Activated CD4-positive, alpha-beta T cell treated with anti-CD3 and anti-CD28 coated beads for 24 hours (primary cell): ENCODE data around the gene DENND1A.

Experiments
- DNase-seq, 2 donors: peaks; one replicate each; pipeline ENCODE4 v3.0.0-alpha.2; 2020; ENCODE audit warnings: low read depth in 2 of 2

DENND1A gene

DNA sequence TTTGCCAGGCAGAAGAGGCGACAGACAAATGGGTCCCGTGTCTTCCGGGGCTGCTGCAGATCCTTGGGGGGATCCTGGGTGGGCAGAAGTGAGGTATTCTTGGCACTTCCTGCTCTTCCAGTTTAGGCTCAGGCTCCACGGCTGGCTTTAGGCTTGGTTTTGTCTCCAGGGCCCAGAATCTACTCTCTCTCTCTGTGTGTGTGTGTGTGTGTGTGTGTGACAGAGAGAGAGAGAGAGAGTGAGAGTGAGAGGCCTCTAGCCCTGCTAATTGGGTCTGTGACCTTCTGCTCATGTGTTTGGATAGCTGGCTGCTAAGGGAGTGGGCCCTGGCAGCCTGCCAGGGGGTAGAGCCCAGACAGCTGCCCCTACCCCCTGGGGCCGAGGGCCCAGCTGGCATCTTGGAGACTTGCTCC is 534.6 kb downstream of the DENND1A start:
- DNase-seq: no peak

DNA sequence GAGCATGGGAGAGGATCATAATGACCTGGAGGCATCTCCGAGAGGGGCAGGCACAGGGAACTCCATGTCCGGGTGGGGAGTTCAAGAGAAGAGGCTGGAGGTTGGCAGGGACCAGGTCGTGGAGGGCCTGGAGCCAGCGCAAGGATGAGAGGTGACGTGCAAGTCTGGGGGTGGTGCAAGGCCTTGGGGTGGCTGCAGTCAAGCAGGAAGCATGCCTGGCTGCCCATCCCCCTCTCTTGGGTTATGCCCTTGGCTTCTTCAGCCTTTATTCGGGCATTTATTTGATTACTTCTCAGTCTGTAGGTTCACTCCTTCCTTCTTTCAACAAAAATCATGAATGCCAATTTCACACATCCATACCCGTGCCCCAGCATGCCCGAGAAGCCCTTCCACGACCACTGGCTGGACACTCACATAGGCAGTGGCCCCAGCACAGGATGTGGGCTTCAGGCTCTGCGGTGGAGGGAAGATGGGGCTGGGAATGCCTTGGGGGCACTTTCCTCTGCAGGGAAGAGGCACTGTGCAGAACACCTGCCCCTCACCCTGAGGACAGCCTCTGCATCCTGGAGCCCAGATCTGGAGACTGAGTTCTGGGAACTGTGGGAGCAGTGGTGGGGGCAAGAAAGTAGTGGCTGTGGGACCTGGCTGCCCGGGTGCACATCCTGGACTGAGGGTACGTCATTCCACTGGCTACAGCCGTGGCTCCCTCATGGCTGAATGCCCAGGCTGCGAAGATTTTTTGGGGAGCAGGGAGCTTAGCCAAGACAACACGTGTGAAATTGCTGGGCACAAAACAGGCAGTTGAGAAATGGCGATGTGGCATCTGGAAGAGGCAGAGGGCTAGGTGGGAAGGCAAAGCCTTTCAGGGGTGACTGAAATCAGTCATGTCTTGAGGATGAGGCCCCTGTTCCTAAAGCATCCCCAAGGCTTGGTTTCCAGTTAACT is 535.4 kb downstream of the DENND1A start:
- DNase-seq: no peak

DNA sequence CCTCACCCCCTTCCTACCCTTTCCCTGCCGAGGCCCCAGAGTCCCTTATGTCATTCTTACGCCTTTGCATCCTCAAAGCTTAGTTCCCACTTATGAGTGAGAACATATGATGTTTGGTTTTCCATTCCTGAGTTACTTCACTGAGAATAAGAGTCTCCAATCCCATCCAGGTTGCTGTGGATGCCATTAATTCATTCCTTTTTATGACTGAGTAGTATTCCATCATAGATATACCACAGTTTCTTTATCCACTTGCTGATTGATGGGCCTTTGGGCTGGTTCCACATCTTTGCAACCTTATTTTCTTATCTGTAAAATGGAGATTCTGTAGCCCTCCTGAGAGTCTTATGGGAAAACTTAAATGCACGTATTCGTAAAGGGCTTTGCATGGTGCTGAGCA is 537.1 kb downstream of the DENND1A start:
- no peak for DNase-seq

DNA sequence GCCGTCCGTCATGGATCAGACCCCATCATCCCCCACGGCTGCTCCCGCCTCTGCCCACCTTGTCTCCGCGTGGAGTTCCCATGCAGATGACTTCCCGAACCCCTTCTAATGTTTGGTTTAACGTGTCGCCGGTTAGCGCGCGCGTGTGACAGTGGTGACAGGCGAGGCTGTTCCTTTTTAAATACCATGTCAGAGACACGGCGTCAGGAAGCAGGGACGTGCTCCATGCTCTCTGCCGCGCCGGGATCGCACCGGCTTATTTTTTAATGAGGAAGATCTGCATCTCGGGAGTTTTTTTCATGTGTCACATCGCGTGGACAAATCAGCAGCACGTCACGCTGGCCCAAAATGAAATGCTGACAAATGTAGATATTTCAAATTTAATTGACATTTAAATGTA is 538.0 kb downstream of the DENND1A start:
- DNase-seq: no peak

DNA sequence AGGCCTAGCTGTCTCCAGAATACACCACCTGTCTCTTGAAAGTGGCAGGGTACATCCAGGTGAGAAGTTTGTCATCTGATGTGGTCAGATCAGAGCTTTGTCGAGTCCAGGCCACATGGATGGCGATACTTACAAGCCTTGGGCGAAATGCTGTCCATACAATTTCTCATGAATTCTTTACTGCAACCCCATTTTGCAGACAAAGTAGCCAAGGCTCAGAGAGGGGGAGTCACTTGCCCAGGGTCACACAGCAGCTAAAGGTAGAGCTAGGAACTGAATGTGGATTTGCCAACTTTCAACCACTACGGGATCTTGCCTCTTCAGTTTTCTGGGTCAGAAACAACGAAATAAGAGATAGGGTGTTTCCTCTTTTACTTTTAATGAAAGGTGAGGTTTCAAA is 538.7 kb downstream of the DENND1A start:
- no peak for DNase-seq

DNA sequence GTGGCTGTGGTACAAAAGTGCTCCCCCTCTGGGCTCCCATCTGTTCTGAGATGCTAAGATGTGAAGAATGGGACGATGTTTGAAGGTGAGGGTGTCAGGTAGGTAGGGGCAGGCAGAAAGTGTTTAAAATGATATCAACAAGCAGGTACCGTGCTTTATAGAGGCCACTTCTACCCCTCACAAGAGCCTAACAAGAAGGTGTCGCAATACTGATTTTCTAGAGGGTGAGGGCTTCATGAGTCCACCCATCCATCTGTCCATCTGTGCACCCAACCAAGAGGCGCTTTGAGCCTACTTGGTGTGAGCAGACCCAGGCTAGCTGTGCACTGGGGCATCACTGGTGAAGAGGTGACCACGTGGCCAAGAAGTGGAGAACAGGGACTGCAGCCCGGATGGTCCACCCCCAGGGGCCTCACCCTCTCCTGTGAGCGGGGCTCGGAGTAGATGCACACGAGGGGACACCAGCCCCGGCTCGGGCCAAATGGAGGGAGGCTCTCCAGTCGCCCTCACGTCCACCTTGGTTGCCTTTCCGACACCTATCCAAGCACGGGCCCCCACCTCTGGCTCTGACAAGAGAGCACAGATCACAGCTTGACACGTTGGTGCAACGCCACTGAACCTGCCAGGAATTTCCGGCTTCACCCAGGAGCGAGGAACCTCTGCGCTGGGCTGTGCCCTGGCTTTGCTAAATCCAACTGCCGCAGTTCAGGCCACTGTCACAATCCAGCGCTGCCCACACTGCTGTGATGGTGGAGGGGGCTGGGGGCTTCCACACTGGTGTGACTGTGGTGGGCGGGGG is 539.4 kb downstream of the DENND1A start:
- DNase-seq: no peak

DNA sequence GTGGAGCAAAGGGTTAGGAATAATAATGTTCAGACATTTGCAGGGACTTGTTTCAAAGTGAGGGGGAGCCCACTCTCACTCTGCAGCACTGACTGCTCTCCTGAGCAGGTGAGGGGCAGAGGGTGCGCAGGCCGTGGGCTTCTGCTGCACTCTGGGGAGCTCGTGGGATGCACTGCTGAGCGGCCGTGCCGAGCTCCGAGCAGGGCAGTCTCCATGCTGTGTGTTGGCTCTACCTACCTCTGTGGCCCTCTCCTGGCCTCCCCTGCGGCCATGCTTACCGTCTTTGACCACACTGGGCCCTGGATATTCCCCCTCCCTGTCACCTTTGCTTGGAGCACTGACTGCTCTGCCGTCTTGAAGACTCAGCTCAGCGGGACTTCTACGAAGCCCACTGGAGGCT is 540.2 kb downstream of the DENND1A start:
- DNase-seq: no peak

DNA sequence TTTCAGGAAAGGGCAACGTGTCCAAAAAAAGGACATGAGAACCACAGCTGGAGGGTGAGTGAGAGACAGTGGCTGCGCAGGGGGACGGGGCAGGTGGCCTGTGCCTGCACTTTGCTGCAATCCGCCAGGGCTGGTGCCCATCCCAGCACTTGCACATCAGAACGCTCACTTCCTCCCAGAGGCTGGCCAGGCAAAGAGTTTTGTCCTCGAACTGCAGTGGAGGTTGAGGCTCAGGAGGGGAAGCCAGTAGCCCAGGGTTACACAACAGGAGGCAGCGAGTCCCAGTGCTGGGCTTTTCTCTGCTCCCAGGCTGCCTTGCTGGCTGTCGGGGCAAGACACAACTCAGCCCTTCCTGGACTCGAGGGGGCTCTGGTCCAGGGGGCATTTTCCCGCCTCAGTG is 540.9 kb downstream of the DENND1A start:
- no peak for DNase-seq

DNA sequence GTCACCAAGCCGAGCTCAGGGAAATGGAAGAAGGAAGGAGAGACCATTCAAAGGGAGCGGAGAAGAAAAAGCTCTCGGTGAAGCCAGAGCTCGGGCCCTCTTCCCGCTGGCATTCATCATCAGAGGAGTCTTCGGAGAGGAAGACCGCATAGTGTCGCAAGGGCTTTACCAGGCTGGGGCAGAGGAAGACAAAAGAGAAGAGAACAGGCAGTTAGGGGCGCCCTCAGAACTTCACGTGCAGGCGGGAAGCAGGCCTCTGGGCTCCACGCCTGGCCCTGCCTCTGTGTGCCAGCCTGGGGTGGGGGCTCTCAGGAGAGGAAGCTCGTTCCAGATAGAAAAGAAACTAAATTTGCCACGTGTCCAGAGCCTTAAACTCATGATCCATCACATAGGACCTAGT is 542.2 kb downstream of the DENND1A start:
- DNase-seq: no peak

DNA sequence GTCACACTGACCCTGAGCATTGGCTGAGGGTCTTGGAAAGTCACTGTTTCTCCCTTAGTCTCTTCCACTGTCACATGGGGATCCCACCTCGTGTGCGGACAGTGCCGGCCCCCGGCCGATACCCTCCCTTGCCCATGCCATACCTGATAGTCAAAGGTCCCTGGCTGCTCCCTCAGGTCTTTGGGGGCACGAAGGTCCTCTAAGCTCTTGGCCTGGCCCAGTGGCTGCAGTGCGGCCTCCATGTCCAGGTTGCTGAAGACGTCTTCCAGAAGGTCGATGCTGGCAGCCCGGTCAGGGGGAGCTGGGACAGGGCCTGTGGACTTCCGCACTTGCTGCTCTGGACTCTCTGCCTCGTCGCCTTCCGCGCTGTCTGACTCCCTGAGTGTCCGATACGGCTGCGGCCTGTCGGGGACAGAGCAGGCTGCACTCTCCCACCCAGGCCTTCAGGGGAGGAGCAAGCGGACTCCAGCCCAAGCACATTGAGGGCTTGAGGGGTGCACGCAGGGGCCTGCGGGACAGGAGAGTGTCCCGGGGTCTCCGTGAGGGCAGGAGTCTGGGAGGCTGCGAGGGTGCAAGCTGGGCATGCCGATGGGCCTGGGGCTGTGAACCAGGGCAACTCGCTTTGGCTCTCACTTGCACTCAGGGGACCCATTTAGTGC is 546.3 kb downstream of the DENND1A start:
- DNase-seq: no peak

DNA sequence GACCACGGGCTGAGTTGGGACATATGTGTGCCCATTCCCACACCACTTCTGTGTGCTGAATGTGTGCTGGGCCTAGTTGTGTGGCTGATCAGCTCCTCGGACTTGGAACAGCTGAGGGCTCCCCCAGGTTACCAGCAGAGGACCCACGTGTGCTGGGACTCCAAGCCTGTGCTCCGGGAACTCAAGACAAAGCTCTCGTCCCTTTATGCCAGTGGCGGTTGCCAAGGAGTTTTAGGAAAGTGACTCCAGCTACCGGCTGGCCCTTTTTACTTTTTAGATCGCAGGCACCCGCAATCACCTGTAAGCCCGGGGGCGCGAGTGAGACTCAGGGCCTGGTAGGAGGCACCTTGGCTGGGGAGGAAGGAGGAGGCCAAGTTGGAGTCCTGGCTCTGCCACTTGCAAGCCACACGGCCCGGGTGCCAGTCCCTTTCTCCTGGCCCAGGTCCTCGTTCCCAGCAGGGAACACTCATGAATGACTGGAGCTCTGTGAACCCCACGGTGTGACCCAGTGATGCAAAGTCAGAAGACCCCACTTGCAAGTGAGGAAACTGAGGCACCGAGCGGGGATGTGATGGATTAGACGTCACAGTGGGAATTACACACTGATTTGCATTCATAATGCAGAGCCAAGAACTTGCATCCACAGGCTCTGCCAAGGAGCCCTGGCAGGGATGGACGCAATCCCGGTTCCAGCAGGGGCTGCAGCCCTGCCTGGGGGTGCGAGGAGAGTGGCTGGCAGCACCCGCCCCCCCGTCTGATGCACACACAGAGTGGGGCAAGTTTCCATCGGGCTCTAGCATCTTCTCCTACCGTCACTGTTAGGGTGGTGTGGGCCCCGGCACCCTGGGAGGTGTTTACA is 547.0 kb downstream of the DENND1A start:
- no peak for DNase-seq

DNA sequence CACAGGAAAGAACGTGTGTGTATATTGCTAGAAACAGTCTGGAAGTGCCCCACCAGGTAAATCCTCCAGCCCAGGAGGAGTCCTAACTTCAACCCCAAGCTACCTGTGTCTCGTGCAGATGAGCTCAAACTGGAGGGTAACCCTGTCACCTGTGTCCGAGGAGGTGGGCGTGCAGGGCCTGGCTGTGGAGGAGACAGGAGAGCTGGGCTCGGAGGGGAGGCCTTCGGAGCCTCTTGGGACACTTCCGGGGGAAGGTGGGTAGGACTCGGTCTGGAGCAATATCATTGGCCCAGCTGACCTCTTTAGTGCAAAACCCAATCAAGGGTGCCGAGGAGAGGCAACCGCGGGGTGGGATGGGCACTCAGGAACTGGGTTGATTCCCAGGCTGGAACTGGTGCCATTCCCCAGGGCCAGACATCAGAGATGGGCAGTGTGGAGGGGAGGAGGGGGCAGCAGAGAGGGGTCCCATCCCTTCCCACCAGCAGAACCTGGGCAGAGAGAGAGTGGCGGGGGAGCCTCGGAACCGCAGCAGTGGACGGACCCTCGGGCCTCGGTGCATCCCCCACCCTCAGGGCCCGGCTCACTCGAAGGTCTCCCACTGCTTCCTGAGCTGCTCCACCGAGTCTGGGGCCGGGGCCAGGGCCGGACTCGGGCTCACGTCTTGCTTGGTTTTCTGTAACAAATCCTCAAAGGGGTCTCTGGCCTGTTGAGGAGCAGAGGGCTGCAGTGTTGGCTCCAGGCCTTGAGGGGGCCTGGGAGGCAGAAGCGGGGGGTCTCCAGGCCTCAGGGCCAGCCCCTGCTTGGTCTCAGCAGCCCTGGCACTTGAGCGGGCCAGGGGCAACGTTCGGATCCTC is 548.8 kb downstream of the DENND1A start:
- no peak for DNase-seq

DNA sequence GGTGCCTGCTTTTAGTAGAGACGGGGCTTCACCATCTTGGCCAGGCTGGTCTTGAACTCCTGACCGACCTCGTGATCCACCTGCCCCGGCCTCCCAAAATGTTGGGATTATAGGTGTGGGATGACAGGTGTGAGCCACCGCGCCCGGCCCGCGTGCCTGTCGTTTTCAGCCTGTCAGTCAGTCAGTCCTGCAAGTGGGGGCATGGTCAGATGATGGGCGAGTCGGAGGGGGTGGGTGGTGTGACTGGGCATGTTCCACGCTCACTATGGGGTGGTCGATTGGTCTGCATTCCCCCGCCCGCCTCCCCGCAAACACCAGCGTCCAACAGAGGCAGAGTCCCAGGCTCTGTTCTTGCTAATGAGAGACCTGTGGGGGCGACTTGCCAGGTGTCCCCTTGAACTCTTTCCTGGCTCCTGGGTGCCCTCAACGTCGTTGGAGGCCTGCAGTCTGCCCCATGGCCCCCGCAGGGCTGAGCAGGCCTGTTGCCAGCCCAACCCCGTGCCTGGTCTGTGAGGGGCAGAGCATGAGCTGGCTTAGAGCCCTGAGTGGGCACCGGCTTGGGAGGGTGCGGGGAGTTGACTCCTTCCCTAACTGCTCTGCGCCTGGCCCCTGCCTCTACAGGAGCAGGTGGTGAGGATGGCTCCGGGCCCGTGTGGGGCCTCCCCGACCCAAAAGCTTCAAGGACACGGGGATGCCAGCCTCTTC is 550.8 kb downstream of the DENND1A start:
- DNase-seq: no peak

DNA sequence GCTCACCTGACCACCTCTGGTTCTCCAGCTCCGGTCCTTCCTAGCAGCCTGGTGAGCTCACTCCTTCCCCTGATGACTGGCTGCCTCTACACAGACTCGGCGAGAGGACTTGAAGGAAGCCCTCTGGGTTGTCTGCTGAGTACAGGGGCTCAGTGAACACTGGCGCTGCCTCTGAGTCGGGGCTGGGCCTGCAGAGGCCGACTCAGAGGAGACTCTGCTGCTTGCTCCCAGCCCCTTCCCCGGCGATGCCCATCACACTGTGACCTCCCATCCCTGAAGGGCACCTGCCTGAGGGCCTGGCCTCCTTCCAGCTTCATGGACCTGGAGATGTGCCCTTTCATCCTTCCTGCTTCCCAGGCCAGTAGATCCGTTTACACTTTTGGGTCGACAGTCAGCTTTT is 551.9 kb downstream of the DENND1A start:
- no peak for DNase-seq

DNA sequence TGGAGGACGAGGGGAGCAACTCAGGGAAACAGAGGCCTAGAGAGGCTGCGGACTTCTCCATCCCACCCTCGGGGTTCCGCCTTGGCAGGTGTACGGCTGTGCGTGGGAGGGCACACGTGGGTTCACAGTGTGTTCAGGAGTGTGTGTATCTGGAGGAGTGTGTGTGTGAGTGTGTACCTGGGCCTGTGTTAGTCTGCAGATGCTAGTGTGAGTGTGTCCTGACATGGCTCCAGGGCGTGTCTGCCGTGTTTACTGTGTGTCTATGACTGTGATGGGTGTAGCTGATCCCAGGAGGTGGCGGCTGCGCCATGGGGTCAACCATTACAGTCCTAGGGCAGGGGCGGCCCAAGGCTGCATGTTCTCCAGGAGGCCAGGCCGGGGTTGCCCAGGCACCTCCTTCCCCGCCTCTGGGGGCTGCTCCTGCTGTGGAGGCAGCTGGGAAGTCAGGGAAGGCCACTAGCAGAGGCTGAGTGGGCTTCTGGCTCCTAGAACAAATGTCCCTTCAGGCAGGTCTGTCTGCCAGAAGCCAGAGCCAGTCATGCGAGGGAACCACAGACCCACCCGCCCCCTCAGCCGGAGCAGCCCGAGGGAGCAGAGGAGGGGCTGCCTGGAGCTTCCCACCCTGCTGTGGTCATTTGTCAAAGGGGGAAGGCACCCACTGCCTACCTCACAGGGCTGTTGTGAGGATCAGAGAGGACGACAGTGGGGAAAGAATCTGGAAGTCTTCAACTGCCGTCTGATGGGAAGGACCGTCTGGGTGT is 552.5 kb downstream of the DENND1A start:
- no peak for DNase-seq

DNA sequence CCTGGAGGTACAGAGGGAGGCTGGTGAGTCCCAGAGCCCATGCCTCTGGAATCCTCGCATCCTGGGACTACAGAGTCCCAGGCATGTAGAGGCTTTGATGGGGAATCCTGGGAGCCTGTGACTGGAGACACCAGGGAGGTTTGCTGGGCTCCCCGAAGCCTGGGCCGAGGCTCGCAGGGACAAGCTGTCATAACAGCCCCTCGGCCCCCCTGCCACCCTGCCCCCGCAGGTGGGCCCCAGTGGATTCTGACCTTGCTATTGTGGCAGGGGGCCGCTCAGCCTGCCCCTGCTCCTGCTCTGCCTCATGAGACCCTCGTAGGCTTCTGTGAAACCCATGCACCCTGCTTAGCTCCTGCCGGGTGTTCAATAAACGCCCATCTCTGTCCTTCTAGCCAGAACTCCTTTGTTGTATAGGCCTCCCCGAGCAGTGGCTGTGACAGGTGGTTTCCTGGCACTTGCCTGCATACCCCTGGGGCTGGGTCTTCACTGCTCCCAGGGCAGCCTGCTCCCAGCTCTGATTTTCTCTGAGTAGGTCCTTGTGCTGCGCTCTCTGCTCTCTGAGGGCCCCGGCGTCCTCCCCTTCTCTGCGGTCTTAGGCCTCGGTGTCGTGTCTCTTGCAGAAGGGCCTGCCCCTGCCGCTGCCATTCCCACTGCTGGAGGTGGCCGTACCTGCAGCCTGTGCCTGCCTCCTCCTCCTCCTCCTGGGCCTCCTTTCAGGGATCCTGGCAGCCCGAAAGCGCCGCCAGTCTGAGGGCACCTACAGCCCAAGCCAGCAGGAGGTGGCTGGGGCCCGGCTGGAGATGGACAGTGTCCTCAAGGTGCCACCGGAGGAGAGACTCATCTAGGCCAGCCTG is 553.5 kb downstream of the DENND1A start:
- DNase-seq: no peak

DNA sequence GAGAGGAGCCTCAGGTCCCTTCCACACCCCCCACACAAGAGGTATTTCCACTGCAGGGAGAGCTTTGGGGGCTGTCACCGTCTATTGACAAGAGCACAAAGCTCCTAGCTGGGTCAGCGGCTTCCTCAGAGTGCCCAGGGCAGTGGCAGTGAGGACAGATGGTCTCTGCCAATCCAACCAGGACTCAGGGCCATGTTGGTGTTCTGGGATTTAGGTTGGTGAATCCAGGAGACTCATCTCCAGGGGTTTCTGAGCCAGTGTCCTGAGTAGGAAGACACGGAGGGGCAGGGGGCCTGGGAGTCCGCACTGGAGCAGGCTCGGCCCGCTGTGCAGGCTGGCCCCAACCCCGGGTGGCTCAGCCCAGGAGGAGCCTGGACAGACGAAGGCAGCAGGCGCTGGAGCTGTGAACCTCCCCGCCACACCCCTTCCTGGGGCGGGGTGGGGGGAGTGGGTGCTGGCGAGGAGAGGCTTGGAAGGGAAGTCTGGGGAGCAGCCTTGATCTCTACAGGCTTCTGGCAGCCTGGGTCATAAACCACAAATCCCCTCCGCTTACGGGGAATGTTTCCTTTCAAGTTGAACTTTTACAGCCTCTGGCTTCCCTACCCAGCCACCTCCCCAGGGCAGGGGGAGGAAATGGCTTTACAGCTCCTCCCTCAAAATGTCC is 554.3 kb downstream of the DENND1A start:
- no peak for DNase-seq

DNA sequence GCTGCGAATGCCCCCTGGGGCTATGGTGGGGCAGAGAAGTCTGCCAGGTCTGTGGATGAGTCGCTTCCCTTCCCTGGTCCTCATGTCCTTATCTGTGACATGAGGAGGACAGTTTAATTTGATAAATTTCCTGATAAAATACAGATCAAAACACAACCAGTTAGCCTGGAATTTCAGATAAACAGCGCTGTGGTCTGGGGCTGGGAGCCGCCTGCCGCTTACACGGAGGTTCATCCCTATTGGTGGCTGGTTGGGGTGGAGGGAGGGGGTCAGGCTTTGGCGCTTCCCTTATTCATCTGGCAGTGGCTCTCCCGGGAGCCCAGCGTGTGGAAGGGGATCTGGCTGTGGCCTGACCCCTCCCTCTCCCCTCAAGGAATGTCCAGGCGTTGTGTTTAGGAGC is 556.0 kb downstream of the DENND1A start:
- no peak for DNase-seq
